ENCODE data around the gene GSAP.
"Not testable (repeated sequence)": the region's sequence is repeated elsewhere in the genome, so short reads cannot be mapped to it uniquely, and the experiment has no call there.

GSAP gene

GRCh38 chr7:77289387-77289786 lies 126.8 kb downstream of the GSAP start:
- DNase-seq (ENCODE audit: low read depth in 2 of 2, low spot score in 1 of 2): no peak

GRCh38 chr7:77288676-77289320 lies 127.4 kb downstream of the GSAP start:
- no peak for DNase-seq (ENCODE audit: low read depth in 2 of 2, low spot score in 1 of 2)

- DNase-seq (ENCODE audit: low read depth in 2 of 2, low spot score in 1 of 2): no peak
Observed at GRCh38 chr7:77284616-77285015, 131.5 kb downstream of the GSAP start.

- DNase-seq (ENCODE audit: low read depth in 2 of 2, low spot score in 1 of 2): no peak
Observed at GRCh38 chr7:77284005-77284404, 132.1 kb downstream of the GSAP start.

GRCh38 chr7:77282897-77283296 lies 133.3 kb downstream of the GSAP start:
- DNase-seq (ENCODE audit: low read depth in 2 of 2, low spot score in 1 of 2): no peak

GRCh38 chr7:77281780-77282478 lies 134.2 kb downstream of the GSAP start:
- no peak for DNase-seq (ENCODE audit: low read depth in 2 of 2, low spot score in 1 of 2)

GRCh38 chr7:77276120-77276519 lies 140.0 kb downstream of the GSAP start:
- DNase-seq (ENCODE audit: low read depth in 2 of 2, low spot score in 1 of 2): no peak

- DNase-seq (ENCODE audit: low read depth in 2 of 2, low spot score in 1 of 2): not testable (repeated sequence)
Observed at GRCh38 chr7:77275663-77276062, 140.5 kb downstream of the GSAP start.

GRCh38 chr7:77271766-77272165 lies 144.4 kb downstream of the GSAP start:
- DNase-seq (ENCODE audit: low read depth in 2 of 2, low spot score in 1 of 2): no peak

GRCh38 chr7:77270094-77270480 lies 146.1 kb downstream of the GSAP start:
- no peak for DNase-seq (ENCODE audit: low read depth in 2 of 2, low spot score in 1 of 2)

- DNase-seq (ENCODE audit: low read depth in 2 of 2, low spot score in 1 of 2): no peak
Observed at GRCh38 chr7:77269360-77270093, 146.6 kb downstream of the GSAP start.

GRCh38 chr7:77266291-77266794 lies 149.8 kb downstream of the GSAP start:
- no peak for DNase-seq (ENCODE audit: low read depth in 2 of 2, low spot score in 1 of 2)

- no peak for DNase-seq (ENCODE audit: low read depth in 2 of 2, low spot score in 1 of 2)
Observed at GRCh38 chr7:77265666-77266065, 150.5 kb downstream of the GSAP start.

- no peak for DNase-seq (ENCODE audit: low read depth in 2 of 2, low spot score in 1 of 2)
Observed at GRCh38 chr7:77262316-77262715, 153.8 kb downstream of the GSAP start.
